Hematopoietic multipotent progenitor cell (in vitro differentiated cells): Measurements from ENCODE around the gene SLMAP. TPM values are rescaled to one million over a fixed set of nuclear protein-coding genes. Genes with fewer than 3 reads are reported as not detected.

ENCODE experiments used
- DNase-seq, 3 donors: peaks; one replicate each; pipeline ENCODE4 v3.0.0-alpha.2; 2011 to 2015; ENCODE audit warnings: low read depth in 2 of 3, low spot score in 2 of 3
- total RNA-seq: library from RNA; depleted of rRNA; stranded (reverse); fragments of >200 nt; gene quantifications from one replicate; pipeline ENCODE4 v1.2.3, GENCODE V29; 2012

SLMAP gene
- total RNA-seq, 1 donor = 23.7 TPM

DNA sequence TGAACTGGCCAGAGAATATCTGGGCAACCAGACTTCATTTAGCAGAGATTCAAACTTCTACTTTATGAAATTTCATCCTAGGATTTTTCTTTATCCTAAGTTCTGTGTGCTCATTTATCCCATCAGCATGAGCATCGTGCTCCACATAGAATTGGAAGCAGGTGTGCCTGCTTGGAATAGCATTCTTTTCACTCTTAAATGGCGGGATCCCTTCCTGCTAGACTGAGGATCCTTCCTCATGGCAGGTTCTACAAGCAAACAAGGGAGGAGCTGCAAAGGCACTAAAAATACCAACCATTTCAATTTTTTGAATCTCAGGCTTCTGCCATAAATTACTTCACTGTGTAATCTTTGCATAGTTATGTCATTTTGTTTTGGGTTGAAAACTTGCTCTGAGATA, 177.5 kb downstream of the SLMAP start:
- no peak for DNase-seq

DNA sequence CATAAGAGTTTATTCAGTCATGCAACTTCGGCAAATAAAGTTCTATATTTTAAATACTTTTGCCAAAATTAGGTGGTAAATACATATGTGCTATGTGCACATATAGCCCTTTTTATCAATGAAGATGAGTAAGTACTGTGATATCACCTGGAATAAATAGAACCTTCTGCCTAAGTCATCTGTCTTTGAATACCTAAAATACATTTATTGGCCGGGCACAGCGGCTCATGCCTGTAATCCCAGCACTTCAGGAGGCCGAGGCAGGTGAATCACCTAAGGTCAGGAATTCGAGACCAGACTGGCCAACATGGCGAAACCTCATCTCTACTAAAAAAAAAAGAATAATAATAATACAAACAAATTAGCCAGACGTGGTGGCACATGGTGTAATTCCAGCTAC, 178.3 kb downstream of the SLMAP start:
- DNase-seq = no peak

DNA sequence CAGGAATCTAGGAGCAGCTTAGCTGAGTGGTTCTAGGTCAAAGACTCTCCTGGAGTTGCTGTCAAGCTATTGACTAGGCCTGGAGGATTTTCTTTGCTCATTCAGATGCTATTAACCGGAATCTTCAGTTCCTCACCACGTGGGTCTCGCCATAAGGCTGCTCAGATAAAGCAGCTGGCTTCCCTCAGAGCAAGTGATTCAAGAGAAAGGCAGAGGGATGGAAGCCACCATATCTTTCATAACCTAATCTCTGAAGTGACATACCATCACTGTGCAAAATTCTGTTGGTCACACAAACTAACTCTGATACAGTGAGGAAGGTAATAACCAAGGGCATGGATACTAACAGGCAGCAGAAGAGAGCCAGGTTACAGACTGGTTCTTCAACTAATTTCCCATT, 179.4 kb downstream of the SLMAP start:
- peak in 1 of 3 donors; percentile 48 for DNase-seq

DNA sequence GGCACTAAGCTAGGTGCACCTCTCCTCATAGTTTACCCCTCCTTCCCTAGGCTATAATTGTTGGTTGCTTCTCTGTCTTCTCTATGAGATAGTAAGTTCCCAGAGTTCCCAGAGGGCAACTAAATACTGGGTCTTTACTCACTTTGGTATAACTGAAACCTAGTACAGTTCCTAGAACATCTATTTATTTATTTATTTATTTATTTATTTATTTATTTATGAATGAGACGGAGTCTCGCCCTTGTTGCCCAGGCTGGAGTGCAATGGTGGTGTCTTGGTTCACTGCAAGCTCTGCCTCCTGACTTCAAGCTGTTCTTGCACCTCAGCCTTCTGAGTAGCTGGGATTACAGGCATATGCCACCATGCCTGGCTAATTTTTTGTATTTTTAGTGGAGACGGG, 181.0 kb downstream of the SLMAP start:
- DNase-seq = no peak

DNA sequence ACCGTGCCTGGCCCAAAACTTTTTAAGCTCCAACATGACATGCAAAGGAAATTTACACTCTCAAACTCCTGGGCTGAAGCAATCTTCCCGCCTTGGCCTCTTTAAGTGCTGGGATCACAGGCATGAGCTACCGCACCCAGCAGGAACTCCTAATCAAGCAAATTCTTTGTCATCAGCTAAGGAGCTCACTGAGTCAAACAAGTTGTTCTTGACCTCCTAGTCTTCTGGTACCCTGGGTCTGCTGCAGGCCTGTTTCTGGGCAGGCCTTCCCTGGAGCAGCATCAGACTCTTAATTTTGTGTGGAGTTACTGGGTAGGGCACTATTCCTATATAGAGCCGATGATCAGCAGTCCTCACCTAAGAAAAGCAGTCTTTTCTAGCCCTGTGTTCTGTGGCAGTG, 183.7 kb downstream of the SLMAP start:
- DNase-seq = no peak

DNA sequence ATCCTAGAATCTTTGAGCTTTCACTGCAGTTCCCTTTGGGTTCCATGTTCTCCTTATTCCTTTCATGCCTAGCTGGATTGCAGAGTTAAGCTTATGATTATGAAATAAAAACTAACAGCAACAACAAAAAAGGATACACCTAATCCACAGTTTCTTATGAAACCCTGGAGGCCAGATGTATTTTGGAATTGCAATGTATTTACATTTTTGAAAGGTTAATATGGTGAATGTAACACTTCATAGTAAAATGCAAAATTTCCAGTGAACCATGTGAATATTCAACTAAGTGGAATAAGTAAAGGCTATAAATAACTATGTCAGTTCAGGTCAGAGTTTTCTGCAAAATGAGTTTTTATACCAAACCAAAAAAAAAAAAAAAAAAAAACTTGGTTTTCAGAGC, 186.3 kb downstream of the SLMAP start:
- DNase-seq = no peak

DNA sequence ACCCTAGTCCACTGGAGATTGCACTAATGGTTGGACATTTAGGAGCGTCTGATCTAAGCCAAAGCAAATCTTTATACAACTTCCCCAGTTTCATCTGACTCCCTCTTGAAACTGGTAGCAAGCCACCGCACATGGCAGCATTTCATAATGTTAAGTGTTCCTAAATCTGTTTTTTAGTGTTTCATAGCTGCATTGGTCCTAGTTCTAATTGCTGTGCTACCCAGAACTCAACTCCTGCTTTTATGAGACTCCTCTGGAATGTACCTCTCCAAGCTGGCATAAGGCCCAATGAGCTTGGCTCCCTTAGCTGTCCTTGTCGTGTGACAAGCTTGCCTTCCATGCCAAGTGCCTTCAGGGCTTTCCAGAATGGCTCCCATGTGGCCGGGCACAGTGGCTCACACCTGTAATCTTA, 186.8 kb downstream of the SLMAP start:
- DNase-seq = no peak

DNA sequence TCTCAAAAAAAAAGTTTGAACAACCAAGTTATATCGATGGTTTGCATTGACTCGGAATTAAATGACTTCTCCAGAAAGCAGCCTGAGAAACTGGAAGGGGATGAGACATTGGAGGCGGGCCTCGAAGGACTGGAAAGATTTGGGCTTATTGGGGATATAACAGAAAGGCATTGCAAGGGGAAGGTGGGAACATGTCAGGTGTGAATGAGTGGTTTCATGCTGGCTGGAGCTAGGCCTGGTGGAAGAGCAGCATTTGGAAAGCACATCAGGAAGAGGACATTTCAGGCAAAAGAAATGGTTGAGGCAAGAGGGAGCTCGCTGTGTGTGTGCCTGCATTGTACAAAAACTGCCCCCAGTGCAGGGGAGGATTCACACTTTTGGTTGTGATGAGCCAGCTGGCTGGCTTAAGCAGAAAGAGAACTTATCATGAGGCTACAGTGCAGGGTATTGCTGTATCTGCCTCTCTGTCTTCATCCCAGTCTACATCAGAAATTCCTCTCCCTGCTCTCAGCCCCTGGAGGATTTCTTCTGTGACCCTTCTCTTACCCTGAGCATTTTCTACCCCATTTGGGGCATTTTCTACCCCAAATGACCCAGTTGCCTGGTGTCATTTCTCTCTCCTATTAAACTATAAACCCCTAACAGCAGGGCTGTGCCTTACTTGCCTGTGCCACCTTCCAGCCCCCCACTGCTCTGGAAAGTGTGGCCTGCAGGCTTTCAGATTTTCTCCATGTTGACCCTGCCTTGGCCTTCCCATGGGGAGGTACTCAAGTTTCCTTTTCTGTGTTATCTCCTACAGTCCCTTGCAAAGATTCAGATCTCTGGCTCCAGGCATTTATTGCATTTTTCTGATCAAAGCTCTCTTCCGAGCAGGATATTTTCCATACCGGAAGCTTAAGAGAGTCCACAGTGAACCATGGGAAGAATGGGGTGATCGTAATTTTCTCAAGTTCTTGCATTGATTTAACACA, 187.7 kb downstream of the SLMAP start:
- no peak for DNase-seq

DNA sequence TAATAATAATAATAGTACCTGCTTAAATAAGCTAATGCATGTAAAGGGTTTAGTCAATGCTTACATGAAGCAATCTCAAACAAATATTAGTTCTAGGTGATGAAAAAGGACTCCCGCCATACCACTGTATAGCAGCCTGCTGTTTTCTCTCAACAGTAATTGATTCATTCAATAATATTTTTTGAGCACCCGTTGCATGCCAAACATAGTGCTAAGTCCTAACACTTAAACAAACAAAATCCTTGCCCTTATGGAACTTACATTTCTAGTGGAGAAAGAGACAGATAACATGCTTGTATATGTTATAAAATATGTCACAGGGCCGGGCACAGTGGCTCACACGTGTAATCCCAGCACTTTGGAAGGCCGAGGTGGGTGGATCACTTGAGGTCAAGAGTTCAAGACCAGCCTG, 190.9 kb downstream of the SLMAP start:
- DNase-seq = no peak

DNA sequence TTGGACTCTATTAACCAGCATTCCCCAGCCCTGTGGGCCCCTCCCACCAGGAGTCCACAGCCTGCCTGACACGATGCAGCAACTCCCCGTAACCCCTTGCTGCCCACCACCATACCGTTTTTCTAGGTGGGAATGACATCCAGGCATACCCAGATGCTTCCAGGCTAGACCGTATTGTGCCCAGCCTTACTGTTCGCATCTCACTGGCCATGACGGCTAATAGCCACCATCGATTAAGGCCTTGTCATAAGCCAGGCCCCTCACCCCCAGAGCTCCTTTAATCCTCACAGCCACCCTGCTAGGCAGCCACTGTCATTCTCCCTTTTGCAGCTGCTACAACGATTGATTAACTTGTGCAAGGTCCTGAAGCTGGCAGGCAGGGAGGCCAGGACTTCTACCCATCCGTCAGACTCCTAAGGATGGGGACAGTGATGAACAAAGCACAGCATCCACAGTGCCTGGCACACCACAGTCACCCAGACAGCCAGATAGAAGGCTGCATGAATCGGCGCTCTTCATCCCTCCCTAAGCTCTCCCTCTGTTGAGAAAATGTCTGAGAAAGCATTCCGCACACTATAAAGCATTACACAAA, 192.1 kb downstream of the SLMAP start:
- no peak for DNase-seq

DNA sequence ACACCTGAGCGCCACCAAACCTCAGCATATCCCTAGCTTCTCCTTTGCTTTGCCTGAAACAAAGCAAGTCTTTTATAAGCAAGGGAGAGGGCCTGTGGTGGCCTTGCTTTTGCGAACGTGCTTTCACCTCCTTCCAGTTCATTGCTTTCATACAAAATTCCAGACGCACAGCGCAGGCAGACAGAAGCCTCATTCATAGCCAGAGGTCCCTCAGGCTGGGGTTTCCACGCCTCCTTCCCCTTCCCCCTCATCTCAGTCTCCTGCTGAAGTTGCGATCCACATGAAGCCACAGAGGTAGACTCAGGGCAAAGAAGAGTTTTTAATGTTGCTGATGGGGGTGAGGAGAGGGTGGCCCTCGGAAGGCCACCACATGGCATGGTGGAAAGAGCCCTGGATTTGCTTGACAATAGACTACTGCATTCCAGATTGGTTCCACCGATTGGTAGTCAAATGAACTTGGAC, 192.7 kb downstream of the SLMAP start:
- no peak for DNase-seq

DNA sequence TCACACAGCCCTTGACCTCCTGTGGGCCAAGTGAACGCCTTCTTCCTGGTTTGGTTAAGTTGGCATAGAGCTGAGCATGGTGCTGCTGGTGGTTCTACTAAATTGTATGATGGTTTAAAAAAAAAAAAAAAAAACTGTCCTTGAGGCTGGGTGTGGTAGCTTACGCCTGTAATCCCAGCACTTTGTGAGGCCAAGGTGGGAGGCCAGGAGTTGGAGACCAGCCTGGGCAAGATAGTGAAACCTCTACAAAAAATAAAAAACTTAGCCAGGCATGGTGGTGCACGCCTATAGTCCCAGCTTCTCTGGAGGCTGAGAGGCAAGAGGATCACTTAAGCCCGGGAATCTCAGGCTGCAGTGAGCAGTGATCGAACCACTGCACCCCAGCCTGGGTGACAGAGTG, 193.2 kb downstream of the SLMAP start:
- no peak for DNase-seq

DNA sequence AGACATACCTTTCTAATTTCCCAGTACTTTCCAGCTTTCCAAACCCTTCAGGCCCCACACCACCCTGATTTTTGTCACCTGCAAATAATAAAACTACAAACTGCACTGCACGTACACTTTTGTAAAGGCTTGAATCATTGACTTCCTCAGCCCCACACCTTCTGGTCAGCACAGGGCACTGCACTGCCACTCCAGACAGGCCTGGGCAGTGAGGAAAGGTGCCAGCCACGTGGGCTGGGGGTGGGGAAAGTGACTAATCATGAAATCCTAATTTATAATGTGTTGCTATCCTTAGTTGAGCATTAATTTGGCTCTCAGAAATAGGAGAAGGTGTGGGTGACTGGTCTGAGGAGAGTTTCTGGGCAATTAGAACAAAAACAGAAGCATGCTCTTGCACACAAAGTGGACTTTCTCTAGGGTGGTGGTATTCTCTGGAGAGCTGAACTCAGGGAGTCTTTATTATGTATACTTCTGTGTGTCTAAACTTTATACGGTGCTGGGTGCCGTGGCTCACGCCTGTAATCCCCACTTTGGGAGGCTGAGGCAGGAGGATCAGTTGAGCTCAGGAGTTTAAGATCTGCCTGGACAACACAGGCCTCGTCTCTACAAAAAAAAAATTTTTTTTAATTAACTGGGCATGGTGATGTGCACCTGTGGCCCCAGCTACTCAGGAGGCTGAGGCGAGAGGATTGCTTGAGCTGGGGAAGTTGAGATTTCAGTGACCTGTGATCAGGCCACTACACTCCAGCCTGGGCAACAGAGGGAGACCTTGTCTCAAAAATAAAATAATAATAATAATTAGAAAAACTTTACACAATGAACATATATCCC, 193.9 kb downstream of the SLMAP start:
- peak in 1 of 3 donors; percentile 21 for DNase-seq

DNA sequence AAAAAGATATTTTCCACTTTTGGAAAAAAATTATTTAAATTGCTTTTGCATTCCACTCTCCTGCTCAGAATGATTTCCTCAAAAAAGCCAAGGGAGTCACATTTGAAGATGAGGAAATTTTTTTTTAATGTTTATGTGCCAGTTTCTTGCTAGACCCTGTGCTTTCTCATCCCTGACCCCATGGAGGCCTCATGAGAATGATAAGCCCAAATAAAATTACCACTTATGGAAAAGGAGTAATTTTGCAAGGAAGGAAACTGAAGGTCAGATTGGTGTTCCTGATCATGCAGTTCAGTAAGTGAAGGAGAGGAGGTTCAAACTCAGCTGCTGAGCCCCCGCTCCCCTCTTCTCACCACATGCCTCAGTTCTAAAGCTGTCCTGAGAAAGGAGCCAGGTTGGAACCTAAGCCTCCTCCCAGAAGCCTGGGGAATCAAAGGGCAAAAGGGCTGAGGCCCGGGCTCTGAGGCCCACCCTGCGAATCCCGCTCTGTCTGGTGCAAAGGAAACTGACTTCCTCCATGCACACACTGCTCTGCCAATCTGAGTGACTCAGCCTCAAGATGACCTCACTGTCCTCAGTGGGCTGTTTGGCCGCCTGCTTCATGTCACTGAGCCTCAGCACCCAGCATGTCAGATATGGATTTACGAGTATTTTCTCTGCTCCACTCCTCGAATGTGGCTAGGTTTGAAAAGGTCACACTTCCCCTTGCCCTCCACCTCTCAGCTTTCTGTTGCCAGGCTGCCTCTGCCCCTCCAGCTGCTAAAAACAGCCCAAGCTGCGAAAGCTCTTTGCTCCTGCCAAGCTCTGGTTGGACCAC, 195.2 kb downstream of the SLMAP start:
- peak in 2 of 3 donors; percentile 86 to 92 for DNase-seq

DNA sequence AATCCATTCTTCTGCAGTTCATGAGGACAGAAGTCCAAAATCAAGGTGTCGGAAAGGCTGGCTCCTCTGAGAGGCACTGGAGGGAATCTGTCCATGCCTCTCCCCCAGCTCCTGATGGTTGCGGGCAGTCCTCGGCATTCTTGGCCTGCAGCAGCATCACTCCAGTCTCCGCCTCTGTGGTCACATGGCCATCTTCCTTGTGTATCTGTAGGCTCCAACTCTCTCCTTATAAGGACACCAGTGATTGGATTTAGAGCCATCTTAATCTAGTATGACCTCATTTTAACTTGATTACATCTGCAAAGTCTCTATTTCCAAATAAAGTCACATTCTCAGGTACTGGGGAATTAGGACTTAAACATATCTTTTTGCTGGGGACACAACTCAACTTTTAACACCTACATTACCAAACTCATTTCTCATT, 196.1 kb downstream of the SLMAP start:
- no peak for DNase-seq

DNA sequence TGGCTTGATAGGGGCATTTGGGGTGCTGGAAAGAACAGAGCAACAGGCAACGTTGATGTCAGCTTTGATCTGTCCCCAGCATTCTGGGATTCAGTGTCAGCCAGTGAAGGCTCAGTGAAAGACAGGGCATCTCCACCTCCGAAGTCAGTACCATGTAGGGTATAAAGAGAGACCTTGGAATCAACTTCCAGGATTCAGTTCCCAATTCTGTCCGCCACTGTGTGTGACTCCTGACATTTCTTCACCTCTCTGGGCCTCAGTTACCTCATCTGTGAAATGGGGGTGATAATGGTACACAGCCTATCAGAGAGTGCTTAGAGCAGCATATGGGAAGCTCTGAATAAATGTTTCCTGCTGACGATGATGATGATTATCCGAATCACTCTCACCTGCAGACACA, 196.5 kb downstream of the SLMAP start:
- DNase-seq = no peak

DNA sequence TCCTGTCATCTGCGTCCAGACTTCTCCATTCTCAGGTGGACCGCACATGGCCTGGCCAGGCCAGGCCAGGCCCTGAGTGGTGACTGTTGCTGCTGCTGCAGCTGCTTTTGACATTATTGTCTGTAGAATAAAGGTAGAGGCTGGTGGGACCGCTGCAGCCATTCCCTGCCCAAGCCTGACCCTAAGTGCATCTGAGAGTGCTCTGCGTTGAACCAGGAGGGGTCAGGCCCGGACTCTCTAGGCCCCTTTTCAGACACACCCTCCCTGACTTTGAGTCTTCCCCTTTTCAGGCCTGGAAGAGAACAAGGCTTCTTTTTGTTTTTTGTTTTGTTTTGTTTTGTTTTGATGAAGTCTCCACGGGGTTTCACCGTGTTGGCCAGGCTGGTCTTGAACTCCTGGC, 197.5 kb downstream of the SLMAP start:
- peak in 1 of 3 donors; percentile 25 for DNase-seq

DNA sequence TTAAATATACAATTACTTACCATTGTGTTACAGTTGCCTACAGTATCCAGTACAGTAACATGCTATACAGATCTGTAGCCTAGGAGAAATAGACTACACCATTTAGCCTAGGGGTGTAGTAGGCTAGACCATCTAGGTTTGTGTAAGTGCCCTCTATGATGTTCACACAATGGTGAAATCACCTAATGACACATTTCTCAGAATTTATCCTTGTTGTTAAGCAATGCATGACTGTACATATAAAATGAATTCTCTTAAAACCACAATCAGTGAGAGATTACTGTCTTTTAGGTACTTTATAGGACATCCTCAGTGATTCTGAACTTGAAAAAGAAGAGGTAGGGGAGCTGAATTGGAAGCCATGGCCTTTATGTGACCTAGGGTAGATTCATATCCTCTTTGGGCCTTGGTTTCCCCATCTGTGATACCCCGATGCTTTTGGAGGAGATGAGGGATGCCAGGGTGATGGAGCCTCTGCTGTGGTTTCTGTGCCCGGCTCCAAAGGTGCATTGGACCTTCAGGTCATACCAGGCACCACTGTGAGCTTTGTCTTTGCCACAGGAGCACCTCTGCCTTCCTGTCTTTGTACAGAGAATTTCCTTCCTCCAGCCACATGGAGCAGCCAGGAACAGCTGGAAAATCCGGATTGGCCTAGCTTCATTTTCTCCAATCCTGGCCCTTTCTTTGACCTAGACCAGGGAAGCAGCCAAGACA, 200.2 kb downstream of the SLMAP start:
- no peak for DNase-seq

DNA sequence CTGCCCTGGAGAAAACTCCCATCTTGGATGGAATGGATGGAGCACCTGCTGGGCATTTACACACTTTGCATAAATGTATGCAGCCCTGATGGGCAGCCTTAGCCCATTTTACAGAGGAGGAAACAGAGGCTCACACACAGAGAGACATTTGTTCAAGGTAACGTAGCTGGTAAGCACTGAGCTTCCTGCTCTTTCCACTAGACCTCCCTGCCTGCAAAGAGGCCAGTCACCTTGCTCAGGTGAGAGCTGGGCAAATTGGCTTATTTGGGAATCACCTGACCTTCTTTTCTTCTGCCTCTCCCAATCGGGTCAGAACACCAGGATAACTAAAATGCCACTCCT, 200.7 kb downstream of the SLMAP start:
- no peak for DNase-seq

DNA sequence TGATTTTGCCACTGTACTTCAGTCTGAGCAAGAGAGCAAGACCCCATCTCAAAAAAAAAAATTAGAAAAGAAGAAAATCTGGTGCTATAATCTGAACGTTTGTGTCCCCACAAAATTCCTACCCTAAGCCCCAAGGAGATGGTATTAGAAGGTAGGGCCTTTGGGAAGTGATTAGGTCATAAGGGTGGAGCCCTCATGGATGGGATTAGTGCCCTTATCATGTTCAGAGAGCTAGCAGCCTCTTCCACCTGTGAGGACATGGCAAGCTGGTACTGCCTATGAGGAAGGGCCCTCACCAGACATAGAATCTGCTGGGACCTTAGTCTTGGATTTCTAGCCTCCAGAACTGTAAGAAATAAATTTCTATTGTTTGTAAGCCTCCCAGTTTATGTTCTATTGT, 201.7 kb downstream of the SLMAP start:
- DNase-seq = no peak
